ENCODE data around the gene SRPK3. TPM values are rescaled to one million over a fixed set of nuclear protein-coding genes. Genes with fewer than 3 reads are reported as not detected.

SRPK3 gene
- polyA plus RNA-seq, 1 donor from 2014 or later = not detected

DNA sequence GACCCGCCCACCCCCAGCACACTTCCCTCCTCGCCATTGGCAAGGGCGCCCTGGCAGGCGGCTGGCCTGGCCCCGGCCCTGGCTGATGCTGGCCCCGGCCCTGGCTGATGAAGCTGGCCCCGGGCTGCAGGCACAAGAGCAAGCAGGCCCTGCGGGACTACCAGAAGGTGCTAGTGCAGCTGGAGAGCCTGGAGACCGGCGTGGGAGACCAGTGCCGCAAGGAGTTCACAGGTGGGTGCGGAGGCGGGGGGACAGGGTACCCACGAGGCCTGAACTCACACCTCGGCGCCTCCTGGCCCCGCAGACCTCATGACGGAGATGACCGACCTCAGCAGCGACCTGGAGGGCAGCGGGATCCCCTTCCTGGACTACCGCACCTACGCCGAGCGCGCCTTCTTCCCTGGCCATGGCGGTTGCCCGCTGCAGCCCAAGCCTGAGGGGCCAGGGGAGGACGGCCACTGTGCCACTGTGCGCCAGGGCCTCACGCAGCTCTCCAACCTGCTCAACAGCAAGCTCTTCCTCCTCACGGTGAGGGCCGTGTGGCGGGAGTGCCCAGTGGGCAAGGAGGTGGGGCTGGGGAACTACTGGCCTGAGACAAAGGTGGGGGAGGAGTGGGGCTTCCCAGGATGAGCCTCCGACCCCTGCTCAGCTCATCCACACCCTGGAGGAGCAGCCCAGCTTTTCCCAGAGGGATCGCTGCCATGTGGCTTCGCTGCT is 6.1 kb upstream of the SRPK3 start:
- H3F3A ChIP-seq (ENCODE audit: insufficient read depth, low read length, poor library complexity, severe bottlenecking) = no peaks in the 10 kb centered on the region
- H3K36me3 ChIP-seq (ENCODE audit: insufficient read depth, low read length) = no peaks in the 10 kb centered on the region
- H2AFZ ChIP-seq (ENCODE audit: low read depth, low read length) = no peak overlapping the region
- H3K9me2 ChIP-seq (ENCODE audit: insufficient read depth, low read length) = no peaks in the 10 kb centered on the region
- H3K27me3 ChIP-seq (ENCODE audit: insufficient read depth, low read depth, low read length) = no peaks in the 10 kb centered on the region
- H3K4me2 ChIP-seq (ENCODE audit: low read length) = no peak overlapping the region
- H3K27ac ChIP-seq (ENCODE audit: low read length) = no peak overlapping the region
- no peak overlapping the region for H3K9ac ChIP-seq (ENCODE audit: low read length)
- H3K9me3 ChIP-seq (ENCODE audit: low read length) = no peaks in the 10 kb centered on the region
- no peaks in the 10 kb centered on the region for H4K20me1 ChIP-seq (ENCODE audit: insufficient read depth)
- H3K4me3 ChIP-seq (ENCODE audit: low read length) = no peak overlapping the region
- TF ChIP-seq POLR2AphosphoS5 (IDR thresholded peaks at IDR 0.05) = no peak
- no peak for TF ChIP-seq EZH2 (IDR thresholded peaks at IDR 0.05; ENCODE audit: borderline replicate concordance, insufficient read depth, low read length, poor library complexity, severe bottlenecking)
- TF ChIP-seq TAF1 (IDR thresholded peaks at IDR 0.05; ENCODE audit: low read depth) = no peak
- TF ChIP-seq EP300 (conservative IDR thresholded peaks at IDR 0.05; ENCODE audit: poor library complexity, severe bottlenecking) = no peak
- TF ChIP-seq, protein P1, sequence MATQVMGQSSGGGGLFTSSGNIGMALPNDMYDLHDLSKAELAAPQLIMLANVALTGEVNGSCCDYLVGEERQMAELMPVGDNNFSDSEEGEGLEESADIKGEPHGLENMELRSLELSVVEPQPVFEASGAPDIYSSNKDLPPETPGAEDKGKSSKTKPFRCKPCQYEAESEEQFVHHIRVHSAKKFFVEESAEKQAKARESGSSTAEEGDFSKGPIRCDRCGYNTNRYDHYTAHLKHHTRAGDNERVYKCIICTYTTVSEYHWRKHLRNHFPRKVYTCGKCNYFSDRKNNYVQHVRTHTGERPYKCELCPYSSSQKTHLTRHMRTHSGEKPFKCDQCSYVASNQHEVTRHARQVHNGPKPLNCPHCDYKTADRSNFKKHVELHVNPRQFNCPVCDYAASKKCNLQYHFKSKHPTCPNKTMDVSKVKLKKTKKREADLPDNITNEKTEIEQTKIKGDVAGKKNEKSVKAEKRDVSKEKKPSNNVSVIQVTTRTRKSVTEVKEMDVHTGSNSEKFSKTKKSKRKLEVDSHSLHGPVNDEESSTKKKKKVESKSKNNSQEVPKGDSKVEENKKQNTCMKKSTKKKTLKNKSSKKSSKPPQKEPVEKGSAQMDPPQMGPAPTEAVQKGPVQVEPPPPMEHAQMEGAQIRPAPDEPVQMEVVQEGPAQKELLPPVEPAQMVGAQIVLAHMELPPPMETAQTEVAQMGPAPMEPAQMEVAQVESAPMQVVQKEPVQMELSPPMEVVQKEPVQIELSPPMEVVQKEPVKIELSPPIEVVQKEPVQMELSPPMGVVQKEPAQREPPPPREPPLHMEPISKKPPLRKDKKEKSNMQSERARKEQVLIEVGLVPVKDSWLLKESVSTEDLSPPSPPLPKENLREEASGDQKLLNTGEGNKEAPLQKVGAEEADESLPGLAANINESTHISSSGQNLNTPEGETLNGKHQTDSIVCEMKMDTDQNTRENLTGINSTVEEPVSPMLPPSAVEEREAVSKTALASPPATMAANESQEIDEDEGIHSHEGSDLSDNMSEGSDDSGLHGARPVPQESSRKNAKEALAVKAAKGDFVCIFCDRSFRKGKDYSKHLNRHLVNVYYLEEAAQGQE (IDR thresholded peaks at IDR 0.05; ENCODE audit: borderline replicate concordance) = no peak
- TF ChIP-seq RAD21 (conservative IDR thresholded peaks at IDR 0.05) = no peak
- no peak for TF ChIP-seq SMC3 (conservative IDR thresholded peaks at IDR 0.05; ENCODE audit: poor library complexity)
- H3K79me2 ChIP-seq (replicated peaks; ENCODE audit: insufficient read depth, low read length) = no peaks in the 10 kb centered on the region

DNA sequence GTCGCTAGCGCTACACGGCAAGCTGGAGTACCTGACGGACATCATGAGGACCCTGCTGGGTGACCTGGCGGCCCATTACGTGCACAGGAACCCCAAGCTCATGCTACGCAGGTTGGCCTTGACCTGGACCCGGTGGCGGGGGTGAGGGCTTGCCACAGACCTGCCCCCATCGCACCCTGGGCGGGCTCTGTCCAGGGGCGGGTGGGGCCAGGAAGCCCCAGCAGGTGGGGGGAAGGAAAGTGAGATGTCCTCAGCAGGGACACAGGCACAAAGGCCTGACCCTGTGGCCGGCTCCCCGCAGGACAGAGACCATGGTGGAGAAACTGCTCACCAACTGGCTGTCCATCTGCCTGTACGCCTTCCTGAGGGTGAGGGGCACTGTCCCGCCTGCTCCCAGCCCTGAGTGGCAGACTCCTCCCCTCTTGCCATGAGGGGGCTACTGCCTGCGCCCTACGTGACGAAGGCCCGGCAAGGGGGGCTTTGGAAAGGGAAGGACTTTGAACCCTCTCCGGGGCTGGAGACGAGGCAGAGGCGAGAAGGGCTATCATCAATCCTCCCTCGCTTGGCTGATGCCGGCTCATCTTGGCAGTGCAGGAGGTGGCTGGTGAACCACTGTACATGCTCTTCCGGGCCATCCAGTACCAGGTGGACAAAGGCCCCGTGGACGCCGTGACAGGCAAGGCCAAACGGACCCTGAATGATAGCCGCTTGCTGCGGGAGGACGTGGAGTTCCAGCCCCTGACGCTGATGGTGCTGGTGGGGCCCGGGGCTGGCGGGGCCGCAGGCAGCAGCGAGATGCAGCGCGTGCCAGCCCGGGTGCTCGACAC is 5.3 kb upstream of the SRPK3 start:
- no peak overlapping the region for H3K9ac ChIP-seq (ENCODE audit: low read length)
- no peak overlapping the region for H3K27ac ChIP-seq (ENCODE audit: low read length)
- H3K9me2 ChIP-seq (ENCODE audit: insufficient read depth, low read length) = no peaks in the 10 kb centered on the region
- H3K4me2 ChIP-seq (ENCODE audit: low read length) = no peak overlapping the region
- TF ChIP-seq EP300 (conservative IDR thresholded peaks at IDR 0.05; ENCODE audit: poor library complexity, severe bottlenecking) = no peak
- H3K4me3 ChIP-seq (ENCODE audit: low read length) = no peak overlapping the region
- no peak overlapping the region for H2AFZ ChIP-seq (ENCODE audit: low read depth, low read length)
- H3K36me3 ChIP-seq (ENCODE audit: insufficient read depth, low read length) = no peaks in the 10 kb centered on the region
- H4K20me1 ChIP-seq (ENCODE audit: insufficient read depth) = no peaks in the 10 kb centered on the region
- no peaks in the 10 kb centered on the region for H3K79me2 ChIP-seq (replicated peaks; ENCODE audit: insufficient read depth, low read length)
- no peaks in the 10 kb centered on the region for H3F3A ChIP-seq (ENCODE audit: insufficient read depth, low read length, poor library complexity, severe bottlenecking)
- H3K27me3 ChIP-seq (ENCODE audit: insufficient read depth, low read depth, low read length) = no peaks in the 10 kb centered on the region
- H3K9me3 ChIP-seq (ENCODE audit: low read length) = no peaks in the 10 kb centered on the region

DNA sequence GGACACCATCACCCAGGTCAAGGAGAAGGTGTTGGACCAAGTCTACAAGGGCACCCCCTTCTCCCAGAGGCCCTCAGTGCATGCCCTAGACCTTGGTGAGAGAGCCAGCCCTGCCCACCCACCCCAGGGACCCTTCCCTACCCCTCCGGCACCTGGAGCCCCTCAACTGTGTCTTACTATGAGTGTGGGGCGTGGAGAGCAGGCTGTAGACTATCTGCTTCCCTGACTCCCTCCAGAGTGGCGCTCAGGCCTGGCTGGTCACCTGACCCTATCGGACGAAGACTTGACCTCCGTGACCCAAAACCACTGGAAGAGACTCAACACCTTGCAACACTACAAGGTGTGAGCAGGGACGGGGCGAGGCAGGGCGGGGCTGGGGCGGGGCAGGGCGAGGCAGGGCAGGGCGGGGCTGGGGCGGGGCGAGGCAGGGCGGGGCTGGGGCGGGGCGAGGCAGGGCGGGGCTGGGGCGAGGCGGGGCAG is 4.7 kb upstream of the SRPK3 start:
- TF ChIP-seq EZH2 (IDR thresholded peaks at IDR 0.05; ENCODE audit: borderline replicate concordance, insufficient read depth, low read length, poor library complexity, severe bottlenecking) = no peak
- Histone ChIP-seq H3K4me3 (ENCODE audit: low read length) (no peak overlapping the region), H3K27me3 (ENCODE audit: insufficient read depth, low read depth, low read length) (no peaks in the 10 kb centered on the region), H3K36me3 (ENCODE audit: insufficient read depth, low read length) (no peaks in the 10 kb centered on the region), H3F3A (ENCODE audit: insufficient read depth, low read length, poor library complexity, severe bottlenecking) (no peaks in the 10 kb centered on the region), H4K20me1 (ENCODE audit: insufficient read depth) (no peaks in the 10 kb centered on the region), H3K9me2 (ENCODE audit: insufficient read depth, low read length) (no peaks in the 10 kb centered on the region), H3K79me2 (replicated peaks; ENCODE audit: insufficient read depth, low read length) (no peaks in the 10 kb centered on the region), H3K27ac (ENCODE audit: low read length) (no peak overlapping the region), H2AFZ (ENCODE audit: low read depth, low read length) (no peak overlapping the region), H3K9me3 (ENCODE audit: low read length) (no peaks in the 10 kb centered on the region), H3K4me2 (ENCODE audit: low read length) (no peak overlapping the region), H3K9ac (ENCODE audit: low read length) (no peak overlapping the region)
